HepG2 (cell line): ENCODE results near the gene PDSS2. TPM values are rescaled to one million over a fixed set of nuclear protein-coding genes. Genes with fewer than 3 reads are reported as not detected.

Source experiments
- AGO1 ChIP-seq: fragments of 200-400 bp; formaldehyde crosslinking; IDR thresholded peaks from 2 replicates; pipeline ENCODE4 v1.6.1; 2017; ENCODE audit warnings: mild to moderate bottlenecking, low read depth, low read length, moderate library complexity; ENCODE audit not compliant: poor library complexity, severe bottlenecking
- ARNT2 ChIP-seq: sonication (generic); formaldehyde crosslinking; IDR thresholded peaks from 2 replicates; pipeline ENCODE4 v1.8.0; 2022; ENCODE audit warnings: mild to moderate bottlenecking, low read depth, missing genetic modification reagents, moderate library complexity
- CBFB ChIP-seq: sonication (generic); formaldehyde crosslinking; IDR thresholded peaks from 2 replicates; pipeline ENCODE4 v1.4.0; 2020; ENCODE audit warnings: missing genetic modification reagents
- CC2D1A ChIP-seq: sonication (generic); formaldehyde crosslinking; IDR thresholded peaks from 2 replicates; pipeline ENCODE4 v1.8.1; 2023; ENCODE audit warnings: mild to moderate bottlenecking, missing genetic modification reagents
- CCAR2 ChIP-seq: fragments of 200-400 bp; formaldehyde crosslinking; optimal IDR thresholded peaks from 2 replicates; pipeline ENCODE3; 2018; ENCODE audit warnings: low read depth, mild to moderate bottlenecking, low read length, moderate library complexity
- CEBPG ChIP-seq: IDR thresholded peaks from 2 replicates; pipeline ENCODE4 v1.6.1; 2016
- CREBL2 ChIP-seq: sonication (generic); formaldehyde crosslinking; IDR thresholded peaks from 2 replicates; pipeline ENCODE4 v1.8.1; 2023; ENCODE audit warnings: missing genetic modification reagents, mild to moderate bottlenecking, borderline replicate concordance
- FOXK2 ChIP-seq: fragments of 450-650 bp; IDR thresholded peaks from 2 replicates; pipeline ENCODE4 v1.6.1; 2016
- IKZF1 ChIP-seq: fragments of 450-650 bp; IDR thresholded peaks from 2 replicates; pipeline ENCODE4 v1.7.1; 2016
- MBD4 ChIP-seq: IDR thresholded peaks from 2 replicates; pipeline ENCODE4 v1.6.1; 2012; ENCODE audit warnings: low read length, inconsistent platforms, borderline replicate concordance
- MIER3 ChIP-seq: IDR thresholded peaks from 2 replicates; pipeline ENCODE4 v1.6.1; 2016; ENCODE audit warnings: missing compliant biosample characterization, borderline replicate concordance
- RFX1 ChIP-seq: fragments of 450-650 bp; IDR thresholded peaks from 2 replicates; pipeline ENCODE4 v1.6.1; 2017
- RORA ChIP-seq: sonication (generic); formaldehyde crosslinking; IDR thresholded peaks from 2 replicates; pipeline ENCODE4 v1.5.0; 2020; ENCODE audit warnings: mild to moderate bottlenecking, missing genetic modification reagents, moderate library complexity
- SMARCE1 ChIP-seq: fragments of 450-650 bp; IDR thresholded peaks from 2 replicates; pipeline ENCODE4 v1.6.1; 2017; ENCODE audit warnings: borderline replicate concordance
- TEAD2 ChIP-seq: sonication (generic); formaldehyde crosslinking; IDR thresholded peaks from 2 replicates; pipeline ENCODE4 v1.9.0; 2021; ENCODE audit warnings: missing genetic modification reagents
- ZNF30 ChIP-seq: sonication (generic); formaldehyde crosslinking; IDR thresholded peaks from 2 replicates; pipeline ENCODE4 v1.5.0; 2020; ENCODE audit warnings: mild to moderate bottlenecking, missing genetic modification reagents
- ZNF331 ChIP-seq: sonication (generic); formaldehyde crosslinking; IDR thresholded peaks from 2 replicates; pipeline ENCODE4 v1.4.0; 2020; ENCODE audit warnings: missing genetic modification reagents
- ZNF335 ChIP-seq: sonication (generic); formaldehyde crosslinking; IDR thresholded peaks from 2 replicates; pipeline ENCODE4 v1.4.0; 2020; ENCODE audit warnings: missing genetic modification reagents
- ZNF496 ChIP-seq: sonication (generic); formaldehyde crosslinking; IDR thresholded peaks from 2 replicates; pipeline ENCODE4 v1.8.1; 2023; ENCODE audit warnings: mild to moderate bottlenecking, moderate library complexity, missing genetic modification reagents; ENCODE audit not compliant: insufficient replicate concordance
- ZNF503 ChIP-seq: sonication (generic); formaldehyde crosslinking; IDR thresholded peaks from 2 replicates; pipeline ENCODE4 v1.4.0; 2020; ENCODE audit warnings: missing genetic modification reagents
- ZNF567 ChIP-seq: sonication (generic); formaldehyde crosslinking; IDR thresholded peaks from 2 replicates; pipeline ENCODE4 v1.8.1; 2023; ENCODE audit warnings: mild to moderate bottlenecking, missing genetic modification reagents, borderline replicate concordance
- ZNF569 ChIP-seq: sonication (generic); formaldehyde crosslinking; IDR thresholded peaks from 2 replicates; pipeline ENCODE4 v1.5.0; 2020; ENCODE audit warnings: mild to moderate bottlenecking, missing genetic modification reagents, moderate library complexity, borderline replicate concordance
- ZNF570 ChIP-seq: sonication (generic); formaldehyde crosslinking; IDR thresholded peaks from 2 replicates; pipeline ENCODE4 v1.4.0; 2020; ENCODE audit warnings: mild to moderate bottlenecking, missing genetic modification reagents, borderline replicate concordance
- ZNF574 ChIP-seq: sonication (generic); formaldehyde crosslinking; IDR thresholded peaks from 2 replicates; pipeline ENCODE4 v1.4.0; 2020; ENCODE audit warnings: missing genetic modification reagents
- ZNF678 ChIP-seq: sonication (generic); formaldehyde crosslinking; IDR thresholded peaks from 2 replicates; pipeline ENCODE4 v1.4.0; 2020; ENCODE audit warnings: mild to moderate bottlenecking, missing genetic modification reagents
- ZNF850 ChIP-seq: sonication (generic); formaldehyde crosslinking; conservative IDR thresholded peaks from 2 replicates; pipeline ENCODE4 v1.9.0; 2021; ENCODE audit warnings: mild to moderate bottlenecking, missing genetic modification reagents
- polyA plus RNA-seq, 8 experiments: library from polyadenylated mRNA; depleted of rRNA in 3 of 8; stranded (reverse) in 7 of 8; unstranded in 1 of 8; fragments of >200 nt; fragmentation: Illumina TruSeq in 4 of 8; extraction: Trizol in 4 of 8; gene quantifications; 2 replicates each; pipeline versions ENCODE4 v1.2.1 to v1.2.3, GENCODE V29; 2011 to 2016; ENCODE audit warnings: low read depth in 4 of 8, missing spikeins in 1 of 8, mixed read lengths in 1 of 8; ENCODE audit not compliant: insufficient read depth in 1 of 8
- total RNA-seq, 5 experiments: library from RNA; depleted of rRNA; stranded (reverse); fragments of >200 nt; fragmentation: Illumina TruSeq; extraction: Trizol; gene quantifications; 2 replicates each; pipeline ENCODE4 v1.2.3, GENCODE V29; 2016; ENCODE audit warnings: low read depth in 1 of 5
- TF ChIP-seq, protein P1 (sequence below): sonication (generic); formaldehyde crosslinking; IDR thresholded peaks from 2 replicates; pipeline ENCODE4 v1.8.1; 2022; ENCODE audit warnings: mild to moderate bottlenecking, missing genetic modification reagents

PDSS2 gene
- total and polyA plus RNA-seq, 2 of the 13 experiments (the other 11 are each of a cell fraction or from before 2014, with no cell fraction given), result 16.2 to 17.0 TPM

DNA sequence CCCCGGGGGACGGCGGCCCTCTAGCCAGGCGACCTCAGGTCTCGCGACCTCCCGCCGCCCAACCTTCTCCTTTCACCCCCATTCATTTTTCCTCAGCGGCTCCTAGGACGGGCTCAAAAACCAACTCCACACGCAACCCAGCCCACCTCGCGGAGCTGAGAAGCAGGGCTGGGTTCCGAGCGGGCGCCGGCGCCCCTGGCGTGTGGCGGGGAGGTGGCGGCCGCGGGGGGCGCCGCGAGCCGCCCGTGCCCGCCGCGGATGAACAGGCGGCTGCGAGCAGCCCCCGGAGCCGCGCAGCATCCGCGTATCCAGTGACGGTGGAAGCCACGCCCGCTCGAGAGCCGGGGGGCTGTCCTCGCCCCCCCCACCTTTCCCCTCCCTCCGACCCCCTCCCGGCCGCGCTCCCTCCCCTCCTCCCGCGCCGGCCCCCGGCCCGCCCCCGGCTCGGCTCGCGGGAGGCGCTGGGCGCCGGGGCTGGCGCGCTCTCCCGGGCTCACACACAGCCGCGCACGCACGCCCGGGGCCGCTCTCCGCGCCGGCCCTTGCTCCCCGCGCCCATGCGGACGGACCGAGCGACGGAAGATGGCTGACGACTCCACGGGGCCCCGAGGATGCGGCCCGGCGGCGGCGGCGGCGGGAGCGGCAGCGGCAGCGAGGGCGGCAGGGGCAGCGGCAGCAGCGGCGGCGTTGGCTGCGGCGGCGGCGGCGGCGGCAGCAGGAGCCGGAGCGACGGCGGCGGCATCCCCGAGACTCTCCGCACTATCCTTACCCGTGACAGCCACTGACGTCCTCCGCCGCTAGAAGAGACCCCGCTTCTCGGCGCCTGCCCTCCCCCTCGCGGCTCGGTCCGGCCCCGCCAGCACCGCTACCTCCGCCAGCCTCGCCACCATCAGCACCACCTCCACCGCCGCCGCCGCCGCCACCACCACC is 30.5 kb upstream of the PDSS2 start, which contains the start of gene SOBP (continued):
- no peak for TF ChIP-seq ZNF30 (CRISPR knock-in tag)
- TF ChIP-seq ZNF570 (CRISPR knock-in tag), result no peak
- no peak for TF ChIP-seq ZNF678 (CRISPR knock-in tag)
- TF ChIP-seq CEBPG, result no peak
- TF ChIP-seq MBD4, result no peak
- no peak for TF ChIP-seq TEAD2 (CRISPR knock-in tag)
- 0 out of 2 replicates have a peak, but pooled peaks have one; percentile 6 for TF ChIP-seq ZNF574
- TF ChIP-seq ZNF567 (CRISPR knock-in tag), result no peak
- no peak for TF ChIP-seq AGO1
- no peak for TF ChIP-seq ZNF335
- no peak for TF ChIP-seq CBFB
- TF ChIP-seq CCAR2, result no peak
- TF ChIP-seq IKZF1, result no peak
- no peak for TF ChIP-seq ZNF569
- no peak for TF ChIP-seq FOXK2
- TF ChIP-seq, protein P1, sequence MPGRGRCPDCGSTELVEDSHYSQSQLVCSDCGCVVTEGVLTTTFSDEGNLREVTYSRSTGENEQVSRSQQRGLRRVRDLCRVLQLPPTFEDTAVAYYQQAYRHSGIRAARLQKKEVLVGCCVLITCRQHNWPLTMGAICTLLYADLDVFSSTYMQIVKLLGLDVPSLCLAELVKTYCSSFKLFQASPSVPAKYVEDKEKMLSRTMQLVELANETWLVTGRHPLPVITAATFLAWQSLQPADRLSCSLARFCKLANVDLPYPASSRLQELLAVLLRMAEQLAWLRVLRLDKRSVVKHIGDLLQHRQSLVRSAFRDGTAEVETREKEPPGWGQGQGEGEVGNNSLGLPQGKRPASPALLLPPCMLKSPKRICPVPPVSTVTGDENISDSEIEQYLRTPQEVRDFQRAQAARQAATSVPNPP (CRISPR knock-in tag), result no peak
- no peak for TF ChIP-seq CC2D1A
- TF ChIP-seq SMARCE1, result no peak
- TF ChIP-seq RFX1, result no peak
- TF ChIP-seq ARNT2, result peak; percentile 50; the same call in 1 of the 2 replicates
- TF ChIP-seq ZNF503, result no peak
- TF ChIP-seq ZNF496 (CRISPR knock-in tag), result no peak
- no peak for TF ChIP-seq CREBL2 (CRISPR knock-in tag)
- no peak for TF ChIP-seq ZNF850 (CRISPR knock-in tag)
- no peak for TF ChIP-seq MIER3 (CRISPR knock-in tag)
- no peak for TF ChIP-seq RORA (CRISPR knock-in tag)
- no peak for TF ChIP-seq ZNF331 (CRISPR knock-in tag)
